Jurkat, Clone E6-1 (cell line): ENCODE measurements around the gene YEATS2.
"Not testable (repeated sequence)": the region's sequence is repeated elsewhere in the genome, so short reads cannot be mapped to it uniquely, and the experiment has no call there.

Source experiments
- DNase-seq: peaks from one replicate; pipeline ENCODE4 v3.0.0-alpha.2; 2011; ENCODE audit warnings: low read depth, low spot score
- H3K4me3 ChIP-seq: 2 replicates; pipeline ENCODE4 v1.5.1; 2011; ENCODE audit warnings: mild to moderate bottlenecking, low read length, control low read depth, moderate library complexity

The YEATS2 gene

DNA sequence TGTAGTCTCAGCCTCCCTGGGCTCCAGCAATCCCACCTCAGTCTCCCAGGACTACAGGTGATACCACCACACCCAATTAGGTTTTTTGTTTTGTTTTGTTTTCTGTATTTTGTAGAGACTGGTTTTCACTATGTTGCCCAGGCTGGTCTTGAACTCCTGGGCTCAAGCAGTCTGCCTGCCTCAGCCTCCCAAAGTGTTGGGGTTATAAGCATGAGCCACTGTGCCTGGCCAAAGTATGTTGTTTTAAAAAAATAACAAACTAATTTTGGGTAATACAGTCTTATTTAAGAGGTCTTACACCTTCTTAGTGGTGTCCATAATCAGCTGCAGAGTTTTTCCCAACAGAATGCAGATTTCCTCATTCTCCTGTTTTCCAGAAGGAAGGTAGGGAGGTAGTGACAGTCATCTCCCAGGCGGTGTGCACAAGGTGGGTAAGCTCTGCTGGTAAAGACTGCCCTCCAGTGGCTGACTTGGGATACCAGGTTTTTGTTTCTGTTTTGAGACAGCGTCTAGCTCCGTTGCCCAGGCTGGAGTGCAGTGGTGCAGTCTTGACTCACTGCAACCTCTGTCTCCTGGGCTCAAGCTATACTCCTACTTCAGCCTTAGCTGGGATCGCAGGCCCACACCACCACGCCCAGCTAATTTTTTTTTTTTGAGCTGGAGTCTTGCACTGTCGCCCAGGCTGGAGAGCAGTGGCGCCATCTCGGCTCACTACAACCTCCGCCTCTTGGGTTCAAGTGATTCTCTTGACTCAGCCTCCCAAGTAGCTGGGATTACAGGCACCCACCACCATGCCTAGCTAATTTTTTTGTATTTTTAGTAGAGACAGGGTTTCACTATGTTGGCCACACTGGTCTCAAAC, 69.4 kb downstream of the YEATS2 start:
- peak; percentile 54 for DNase-seq
- H3K4me3 ChIP-seq, result no peak overlapping the region

DNA sequence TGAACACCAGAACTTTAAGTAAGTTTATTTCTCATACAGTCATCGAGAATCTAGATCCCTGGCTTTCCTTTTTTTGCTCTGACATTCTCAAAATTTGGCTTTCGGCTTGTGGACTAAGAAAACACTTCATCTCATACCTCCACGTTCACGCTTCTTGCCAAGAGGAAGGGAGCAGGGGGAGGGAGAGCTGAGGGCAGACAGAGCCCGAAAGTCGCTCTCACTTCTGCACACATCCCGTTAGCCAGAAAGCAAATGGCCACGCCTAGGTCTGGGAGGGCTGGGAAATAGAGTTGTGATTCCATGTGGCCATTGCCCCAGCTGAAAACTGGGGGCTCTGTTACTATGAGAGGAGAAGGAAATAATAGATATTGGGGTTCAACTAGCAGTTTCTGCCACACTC, 70.5 kb downstream of the YEATS2 start:
- DNase-seq, result no peak

GRCh38 chr3:183769453-183769852, 71.9 kb downstream of the YEATS2 start:
- H3K4me3 ChIP-seq, result no peak overlapping the region
- DNase-seq, result no peak

More for the DNA sequence above, 70.5 kb downstream of the YEATS2 start:
- H3K4me3 ChIP-seq, result no peak overlapping the region

- H3K4me3 ChIP-seq, result no peak overlapping the region
- DNase-seq, result no peak
These were observed 77.0 kb downstream of the YEATS2 start for GRCh38 chr3:183774631-183775030.

DNA sequence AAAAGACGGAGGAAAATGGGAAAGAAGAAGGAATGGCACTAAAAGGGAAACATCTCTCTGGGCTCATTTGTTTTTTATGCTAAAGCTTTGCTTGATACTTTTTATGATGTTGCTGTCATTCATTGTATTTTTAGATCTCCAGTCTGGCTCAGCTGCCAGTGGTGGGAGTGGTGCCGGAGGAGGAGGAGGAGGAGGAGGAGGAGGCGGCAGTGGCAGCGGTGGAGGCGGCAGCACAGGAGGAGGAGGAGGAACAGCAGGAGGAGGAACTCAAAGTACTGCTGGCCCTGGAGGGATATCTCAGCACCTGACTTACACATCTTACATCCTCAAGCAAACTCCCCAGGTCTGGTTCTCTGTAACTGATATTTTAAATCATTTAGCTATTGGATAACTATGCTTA, 78.2 kb downstream of the YEATS2 start:
- DNase-seq, result no peak
- H3K4me3 ChIP-seq, result no peak overlapping the region

GRCh38 chr3:183776451-183776850, 78.9 kb downstream of the YEATS2 start:
- not testable (repeated sequence) for DNase-seq, H3K4me3 ChIP-seq

DNA sequence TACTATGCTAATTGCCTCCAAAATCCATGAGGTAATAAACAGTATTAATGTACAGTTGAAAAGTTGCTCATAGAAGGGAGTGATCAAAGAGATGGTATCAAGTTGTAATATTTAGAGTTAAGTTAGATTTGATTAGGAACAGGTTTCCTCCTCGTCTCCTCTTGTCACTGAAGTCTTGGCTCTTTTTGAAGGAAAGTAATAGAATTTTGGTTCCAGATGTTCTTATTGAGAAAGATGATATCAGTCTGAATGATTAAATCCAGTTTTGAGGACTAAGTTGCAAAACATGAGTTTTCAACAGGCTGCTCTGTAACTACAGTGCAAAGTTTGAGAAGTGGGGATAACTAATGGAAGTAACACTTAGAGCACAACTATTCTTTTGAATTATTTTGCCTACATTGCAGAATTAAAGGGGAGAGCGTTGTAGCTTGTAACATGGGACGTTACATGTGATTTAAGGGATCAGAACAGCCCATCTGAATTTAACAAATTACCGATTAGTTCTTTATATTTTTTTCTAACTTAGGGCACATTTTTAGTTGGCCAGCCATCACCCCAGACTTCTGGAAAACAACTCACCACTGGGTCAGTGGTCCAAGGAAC, 79.5 kb downstream of the YEATS2 start:
- H3K4me3 ChIP-seq, result no peak overlapping the region
- DNase-seq, result no peak

DNA sequence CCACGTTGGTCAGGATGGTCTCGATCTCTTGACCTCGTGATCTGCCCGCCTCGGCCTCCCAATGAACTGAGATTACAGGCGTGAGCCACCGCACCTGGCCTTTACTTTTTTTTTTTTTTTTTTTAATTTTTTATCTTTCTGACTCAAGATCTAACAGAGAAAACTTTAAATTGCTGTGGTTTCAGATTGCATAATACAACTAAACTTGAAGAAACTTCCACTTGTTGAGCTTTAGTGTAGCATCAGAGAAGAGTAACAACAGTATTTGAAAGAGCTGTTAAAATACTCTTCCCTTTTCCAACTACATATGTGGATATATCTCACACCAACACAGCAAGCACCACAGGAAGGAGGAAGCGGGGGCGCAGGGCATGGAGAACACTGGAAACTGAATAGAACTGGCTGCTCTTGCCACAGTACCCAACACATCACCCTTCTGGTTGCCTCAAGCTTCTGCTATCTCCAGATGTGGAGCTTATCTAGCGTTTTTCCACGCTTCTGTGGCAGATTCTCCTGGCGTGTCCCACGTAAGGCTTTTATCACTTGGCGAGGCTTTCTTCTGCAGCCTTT, 82.4 kb downstream of the YEATS2 start:
- H3K4me3 ChIP-seq, result no peak overlapping the region
- DNase-seq, result no peak

DNA sequence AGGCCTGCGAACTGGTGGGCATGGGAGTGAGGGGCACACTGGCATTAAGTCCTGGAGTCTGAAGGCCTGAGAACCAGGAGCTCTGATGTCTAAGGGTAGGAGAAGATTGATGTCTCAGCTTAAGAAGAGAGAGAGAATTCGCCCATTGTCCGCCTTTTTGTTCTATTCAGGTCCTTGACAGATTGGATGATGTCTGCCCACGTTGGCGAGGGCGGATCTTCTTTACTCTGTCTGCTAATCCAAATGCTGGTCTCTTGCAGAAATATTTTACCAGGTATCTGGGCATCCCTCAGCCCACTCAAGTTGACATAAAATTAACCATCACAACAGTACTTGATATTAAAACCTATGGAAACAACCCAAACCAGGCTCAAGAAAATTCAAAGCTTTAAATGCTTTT, 83.6 kb downstream of the YEATS2 start:
- H3K4me3 ChIP-seq, result no peak overlapping the region
- no peak for DNase-seq

DNA sequence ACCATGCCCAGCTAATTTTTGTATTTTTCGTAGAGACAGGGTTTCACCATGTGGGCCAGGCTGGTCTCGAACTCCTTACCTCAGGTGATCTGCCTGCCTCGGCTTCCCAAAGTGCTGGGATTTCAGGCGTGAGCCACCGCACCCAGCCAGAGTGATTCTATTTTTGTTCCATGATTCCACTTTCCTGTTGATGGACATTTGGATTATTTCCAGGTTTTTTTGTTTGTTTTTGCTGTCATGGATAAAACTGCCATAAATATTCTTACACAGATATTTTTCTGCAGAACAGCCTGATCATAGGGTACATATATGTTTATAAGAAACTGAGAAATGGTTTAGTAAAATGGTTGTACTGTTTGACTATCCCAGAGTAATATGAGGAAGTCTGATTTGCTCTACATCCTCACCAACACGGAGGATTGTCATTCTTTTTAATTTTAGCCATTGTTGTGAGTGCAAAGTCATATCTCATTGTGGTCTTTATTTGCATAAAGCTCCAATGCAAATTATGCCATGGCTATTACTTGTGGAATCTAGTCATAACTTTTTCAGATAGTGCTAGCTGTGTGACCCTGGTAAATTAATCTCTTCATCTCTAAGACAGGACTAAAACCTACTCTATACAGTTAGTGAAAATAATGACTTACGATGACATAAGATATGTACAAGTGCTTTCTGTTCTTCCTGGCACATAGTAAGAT, 85.1 kb downstream of the YEATS2 start:
- DNase-seq, result no peak
- no peak overlapping the region for H3K4me3 ChIP-seq

DNA sequence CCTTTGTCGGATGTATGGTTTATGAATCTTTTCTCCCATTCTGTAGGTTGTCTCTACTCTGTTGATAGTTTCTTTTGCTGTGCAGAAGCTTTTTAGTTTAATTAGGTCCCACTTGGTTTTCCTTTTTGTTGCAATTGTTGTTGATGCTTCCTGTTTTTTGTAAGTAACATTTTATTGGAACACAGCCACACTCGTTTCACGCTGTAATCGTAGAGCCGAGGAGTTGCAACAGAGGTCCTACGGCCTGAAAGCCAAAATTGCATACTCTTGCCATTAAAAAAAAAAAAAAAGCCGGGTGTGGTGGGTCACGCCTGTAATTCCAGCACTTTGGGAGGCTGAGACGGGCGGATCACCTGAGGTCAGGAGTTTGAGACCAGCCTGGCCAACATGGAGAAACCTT, 86.9 kb downstream of the YEATS2 start:
- not testable (repeated sequence) for H3K4me3 ChIP-seq, DNase-seq

- H3K4me3 ChIP-seq, result no peak overlapping the region
- peak; percentile 78 for DNase-seq
These were observed 92.2 kb downstream of the YEATS2 start for GRCh38 chr3:183789826-183790225.

- no peak overlapping the region for H3K4me3 ChIP-seq
- no peak for DNase-seq
These were observed 93.1 kb downstream of the YEATS2 start for GRCh38 chr3:183790700-183791099.

GRCh38 chr3:183792976-183793375, 95.4 kb downstream of the YEATS2 start:
- no peak overlapping the region for H3K4me3 ChIP-seq
- no peak for DNase-seq

DNA sequence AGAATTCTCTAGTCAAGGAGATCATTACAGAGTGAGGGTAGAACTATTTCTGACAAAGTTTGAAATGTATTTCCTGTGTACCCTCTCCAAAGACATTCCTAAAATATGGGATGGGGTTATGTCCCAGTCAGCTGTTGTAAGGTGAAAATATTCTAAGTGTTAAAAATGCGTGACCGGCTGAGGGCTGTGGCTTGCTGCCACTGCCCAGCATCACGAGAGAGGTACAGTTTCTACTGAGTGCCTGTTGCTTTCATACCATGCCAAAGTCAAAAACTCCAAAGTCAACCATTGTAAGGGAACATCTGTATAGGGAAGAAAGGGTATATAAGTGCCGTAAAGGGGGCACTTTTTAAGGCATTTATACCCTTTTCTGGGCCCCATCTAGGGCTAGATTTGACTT, 96.9 kb downstream of the YEATS2 start:
- DNase-seq, result no peak
- H3K4me3 ChIP-seq, result no peak overlapping the region

DNA sequence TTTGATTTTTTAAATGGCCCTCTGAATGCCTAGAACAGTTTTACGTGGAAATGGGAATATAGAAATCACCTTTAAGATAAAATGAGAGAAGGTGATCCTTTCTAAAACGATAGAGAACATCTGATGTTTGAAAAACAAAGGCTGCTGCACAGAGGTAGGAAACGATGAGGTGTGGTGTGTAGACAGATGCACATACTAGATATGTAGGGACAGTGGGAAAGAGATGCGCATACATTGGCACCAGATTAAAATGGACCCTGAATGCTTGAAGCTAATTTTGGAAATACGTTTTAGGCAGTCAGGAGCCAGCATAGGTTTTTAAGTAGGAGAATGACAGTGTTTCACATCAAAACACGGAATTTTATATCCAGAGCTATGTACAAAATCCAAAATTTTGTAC, 98.8 kb downstream of the YEATS2 start:
- no peak for DNase-seq
- H3K4me3 ChIP-seq, result no peak overlapping the region

DNA sequence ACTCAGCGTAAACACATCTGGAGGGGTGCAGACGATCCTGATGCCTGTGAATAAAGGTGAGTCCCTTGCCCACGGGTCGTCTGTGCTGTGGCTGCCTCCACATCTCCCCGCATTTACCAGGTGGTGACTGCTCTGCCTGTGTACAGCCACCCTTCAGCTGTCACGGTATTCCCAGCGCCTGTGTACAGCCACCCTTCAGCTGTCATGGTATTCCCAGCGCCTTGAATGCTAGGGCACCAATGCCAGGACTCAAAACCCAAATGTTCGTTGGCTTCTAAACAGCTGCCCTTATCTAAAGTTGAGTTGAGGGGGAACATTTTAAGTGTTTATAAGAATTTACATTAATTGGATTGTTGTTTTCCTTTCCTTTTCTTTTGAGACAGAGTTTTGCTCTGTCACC, 100.4 kb downstream of the YEATS2 start:
- DNase-seq, result no peak
- H3K4me3 ChIP-seq, result no peak overlapping the region

GRCh38 chr3:183799461-183799860, 101.9 kb downstream of the YEATS2 start:
- H3K4me3 ChIP-seq, result no peak overlapping the region
- no peak for DNase-seq

DNA sequence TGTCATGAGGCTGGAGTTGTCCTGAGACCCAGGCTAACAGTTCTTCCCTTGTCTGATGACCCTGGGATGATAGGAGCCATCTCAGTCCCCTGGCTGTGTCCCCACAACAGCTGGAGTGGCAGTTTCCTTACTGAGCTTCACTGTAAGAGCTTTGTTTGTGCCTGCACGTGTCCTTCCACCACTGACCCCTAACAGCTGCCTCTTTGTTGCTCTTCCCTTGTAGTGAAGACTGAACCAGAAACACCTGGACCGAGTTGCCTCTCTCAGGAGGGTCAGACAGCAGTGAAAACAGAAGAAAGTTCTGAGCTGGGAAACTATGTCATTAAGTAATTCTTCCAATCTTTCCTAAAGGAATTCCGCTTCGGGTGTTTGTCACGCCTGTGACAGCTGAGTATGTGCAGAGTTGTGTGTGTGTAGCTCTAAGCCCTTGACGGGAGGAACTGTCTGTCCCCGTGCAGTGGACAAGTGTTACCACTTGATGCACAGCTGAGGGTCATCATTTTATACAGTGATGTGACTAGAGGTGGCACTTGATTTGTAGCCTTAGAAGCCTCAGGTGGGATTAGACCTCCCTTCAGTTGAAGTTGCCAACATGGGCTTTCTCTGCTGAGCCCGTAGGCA, 102.8 kb downstream of the YEATS2 start:
- no peak for DNase-seq

More for the DNA sequence above, 102.8 kb downstream of the YEATS2 start:
- H3K4me3 ChIP-seq, result no peak overlapping the region
